HG02938 (cell line): ENCODE measurements around the gene TNFSF13B.
"Not testable (repeated sequence)": the region's sequence is repeated elsewhere in the genome, so short reads cannot be mapped to it uniquely, and the experiment has no call there.

ENCODE experiments used
- ATAC-seq: cut with Tn5 transposase; IDR thresholded peaks from one replicate; pipeline ENCODE4 v1.9.1; 2021; ENCODE audit warnings: mild to moderate bottlenecking, moderate library complexity; ENCODE audit not compliant: unreplicated experiment

The TNFSF13B gene

GRCh38 chr13:108269601-108270328 lies at the start of gene TNFSF13B:
TSS of gene TNFSF13B (plus strand) at chr13:108269718. CDS start at chr13:108269896, 178 bp downstream.
- peak; percentile 66 for ATAC-seq

- ATAC-seq, result no peak
Observed at GRCh38 chr13:108220041-108220440, 49.5 kb upstream of the TNFSF13B start.

GRCh38 chr13:108223687-108224503 lies 45.6 kb upstream of the TNFSF13B start:
- ATAC-seq, result no peak

GRCh38 chr13:108225440-108225839 lies 44.1 kb upstream of the TNFSF13B start:
- peak; percentile 66 for ATAC-seq

GRCh38 chr13:108226184-108226583 lies 43.3 kb upstream of the TNFSF13B start:
- ATAC-seq, result peak; percentile 22

- no peak for ATAC-seq
Observed at GRCh38 chr13:108227651-108228272, 41.8 kb upstream of the TNFSF13B start.

- ATAC-seq, result no peak
Observed at GRCh38 chr13:108230377-108230776, 39.1 kb upstream of the TNFSF13B start.

GRCh38 chr13:108249150-108249549 lies 20.4 kb upstream of the TNFSF13B start:
- ATAC-seq, result peak; percentile 53

GRCh38 chr13:108257248-108257647 lies 12.3 kb upstream of the TNFSF13B start:
- no peak for ATAC-seq

- ATAC-seq, result no peak
Observed at GRCh38 chr13:108263621-108264355, 5.7 kb upstream of the TNFSF13B start.

GRCh38 chr13:108266321-108266990 lies 3.1 kb upstream of the TNFSF13B start:
- ATAC-seq, result no peak

GRCh38 chr13:108267347-108267746 lies 2.2 kb upstream of the TNFSF13B start:
- ATAC-seq, result no peak

- not testable (repeated sequence) for ATAC-seq
Observed at GRCh38 chr13:108267855-108268254, 1.7 kb upstream of the TNFSF13B start.

- ATAC-seq, result no peak
Observed at GRCh38 chr13:108268466-108269112, 929 bp upstream of the TNFSF13B start.

- peak; percentile 14 for ATAC-seq
Observed at GRCh38 chr13:108270442-108270841, 924 bp downstream of the TNFSF13B start.

GRCh38 chr13:108272333-108272732 lies 2.8 kb downstream of the TNFSF13B start:
- ATAC-seq, result no peak

- no peak for ATAC-seq
Observed at GRCh38 chr13:108273429-108274118, 4.1 kb downstream of the TNFSF13B start.

- ATAC-seq, result no peak
Observed at GRCh38 chr13:108274718-108275117, 5.2 kb downstream of the TNFSF13B start.

GRCh38 chr13:108276060-108276459 lies 6.5 kb downstream of the TNFSF13B start:
- no peak for ATAC-seq
